WTC11 (cell line): ENCODE results near the gene GAB1.

ENCODE experiments used
- PRRX2 ChIP-seq: fragments of 250-450 bp; sonication (Bioruptor Pico); IDR thresholded peaks from 2 replicates; pipeline ENCODE4 v1.8.0; 2021; ENCODE audit warnings: mild to moderate bottlenecking
- SMAD4 ChIP-seq: sonication (generic); formaldehyde crosslinking; IDR thresholded peaks from 2 replicates; pipeline ENCODE4 v1.8.0; 2022; ENCODE audit warnings: mild to moderate bottlenecking, missing genetic modification reagents

DNA sequence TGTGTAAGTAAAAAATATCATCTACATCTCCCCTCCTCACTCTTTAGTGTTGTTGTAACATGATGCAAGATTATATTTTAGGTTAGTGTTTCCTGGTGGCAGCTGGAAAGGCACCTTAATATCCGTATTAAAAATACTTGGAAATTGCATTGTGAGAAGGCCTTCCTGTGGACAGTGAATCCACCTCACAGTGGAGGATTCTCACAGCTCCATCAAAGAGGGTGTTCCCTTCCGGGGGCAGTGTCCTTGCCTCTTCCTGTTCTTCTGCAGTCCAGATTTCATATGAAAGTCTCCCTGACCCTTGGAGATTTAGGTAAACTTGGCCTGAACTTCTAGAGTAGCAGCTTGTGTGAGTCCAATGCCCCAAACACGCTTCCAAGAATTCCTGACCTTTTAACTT lies 29.9 kb upstream of the GAB1 start:
- TF ChIP-seq PRRX2 (CRISPR knock-in tag): no peak
- TF ChIP-seq SMAD4 (CRISPR knock-in tag): no peak
